A673 (cell line): ENCODE data around the gene GPX4.

Experiments used
- EZH2 ChIP-seq: fragments of 200-600 bp; sonication (generic); IDR thresholded peaks from 2 replicates; pipeline ENCODE4 v1.6.1; 2017; ENCODE audit warnings: borderline replicate concordance, low read depth, mild to moderate bottlenecking, mixed read lengths, antibody characterized with exemption, low read length; ENCODE audit not compliant: poor library complexity, severe bottlenecking
- TF ChIP-seq, protein P1 (sequence below): fragments of 300-800, 200-600 bp; sonication (generic); conservative IDR thresholded peaks from 2 replicates; pipeline ENCODE4 v1.5.1; 2017; ENCODE audit warnings: low read depth, mild to moderate bottlenecking, antibody characterized with exemption, low read length, moderate library complexity, mixed read lengths

DNA sequence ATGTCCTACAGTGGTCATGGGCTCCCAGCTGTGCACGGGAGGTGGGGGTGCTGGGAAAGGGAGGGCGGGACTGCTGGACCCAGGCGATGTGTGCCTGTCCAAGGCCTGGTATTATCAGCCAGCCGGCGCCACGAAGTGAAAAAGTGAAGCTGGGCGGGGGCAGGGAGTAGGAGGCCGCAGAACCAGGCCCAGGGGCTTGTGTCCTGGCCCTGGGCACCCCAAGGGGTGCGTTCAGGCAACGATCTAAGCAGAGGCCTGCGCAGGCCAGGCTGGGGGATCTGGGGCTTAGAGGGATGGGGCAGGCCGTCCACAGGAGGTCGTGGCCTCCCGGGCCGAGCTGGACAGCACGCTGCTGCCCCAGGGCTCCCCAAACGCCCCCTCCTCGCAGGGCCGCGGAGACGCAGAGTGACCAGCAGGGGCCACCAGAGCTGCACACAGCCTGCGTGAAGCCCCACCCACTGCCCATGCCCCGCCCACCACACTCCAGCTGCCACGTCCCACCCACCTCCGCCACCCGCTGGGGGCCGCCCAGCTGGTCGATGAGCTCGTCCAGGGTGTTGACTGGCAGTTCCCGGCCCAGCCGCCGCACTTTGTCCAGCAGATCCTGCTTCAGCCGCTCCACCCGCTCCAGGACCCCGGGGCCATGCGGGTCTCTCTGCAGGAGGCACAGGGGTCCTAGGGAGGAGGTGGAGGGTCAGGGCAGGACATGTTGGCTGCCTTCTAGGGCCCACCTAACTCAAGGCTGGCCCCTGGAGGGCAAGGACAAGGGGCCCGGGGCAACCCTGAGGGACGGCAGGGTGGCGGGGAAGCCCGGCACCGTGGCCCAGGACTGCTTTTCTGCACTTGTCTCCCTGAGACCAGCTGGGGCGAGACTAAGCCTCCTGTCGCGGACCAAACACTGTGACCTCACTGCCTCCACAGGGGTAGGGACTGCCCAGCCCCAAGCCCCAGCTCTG is 9.5 kb downstream of the GPX4 start:
- TF ChIP-seq, protein P1, sequence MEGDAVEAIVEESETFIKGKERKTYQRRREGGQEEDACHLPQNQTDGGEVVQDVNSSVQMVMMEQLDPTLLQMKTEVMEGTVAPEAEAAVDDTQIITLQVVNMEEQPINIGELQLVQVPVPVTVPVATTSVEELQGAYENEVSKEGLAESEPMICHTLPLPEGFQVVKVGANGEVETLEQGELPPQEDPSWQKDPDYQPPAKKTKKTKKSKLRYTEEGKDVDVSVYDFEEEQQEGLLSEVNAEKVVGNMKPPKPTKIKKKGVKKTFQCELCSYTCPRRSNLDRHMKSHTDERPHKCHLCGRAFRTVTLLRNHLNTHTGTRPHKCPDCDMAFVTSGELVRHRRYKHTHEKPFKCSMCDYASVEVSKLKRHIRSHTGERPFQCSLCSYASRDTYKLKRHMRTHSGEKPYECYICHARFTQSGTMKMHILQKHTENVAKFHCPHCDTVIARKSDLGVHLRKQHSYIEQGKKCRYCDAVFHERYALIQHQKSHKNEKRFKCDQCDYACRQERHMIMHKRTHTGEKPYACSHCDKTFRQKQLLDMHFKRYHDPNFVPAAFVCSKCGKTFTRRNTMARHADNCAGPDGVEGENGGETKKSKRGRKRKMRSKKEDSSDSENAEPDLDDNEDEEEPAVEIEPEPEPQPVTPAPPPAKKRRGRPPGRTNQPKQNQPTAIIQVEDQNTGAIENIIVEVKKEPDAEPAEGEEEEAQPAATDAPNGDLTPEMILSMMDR = peak; percentile 95
- no peak for TF ChIP-seq EZH2
